NCI-H526 treated with DMSO at 0.1 percent for 48 hours (cell line): ENCODE measurements around the gene PPP1R14C.
"Not testable (repeated sequence)": the region's sequence is repeated elsewhere in the genome, so short reads cannot be mapped to it uniquely, and the experiment has no call there.

Source experiments
- DNase-seq: peaks from one replicate; lab custom pipeline; 2025; lab: John Stamatoyannopoulos, UW

Gene PPP1R14C

GRCh38 chr6:150220634-150221551 lies 78.0 kb downstream of the PPP1R14C start:
- no peak for DNase-seq

- DNase-seq, result no peak
Observed at GRCh38 chr6:150224820-150225219, 82.0 kb downstream of the PPP1R14C start.

GRCh38 chr6:150227281-150227680 lies 84.4 kb downstream of the PPP1R14C start:
- DNase-seq, result no peak

- DNase-seq, result no peak
Observed at GRCh38 chr6:150228072-150228733, 85.4 kb downstream of the PPP1R14C start.

GRCh38 chr6:150229436-150230163 lies 86.8 kb downstream of the PPP1R14C start:
- no peak for DNase-seq

GRCh38 chr6:150230164-150230561 lies 87.3 kb downstream of the PPP1R14C start:
- no peak for DNase-seq

GRCh38 chr6:150230832-150231524 lies 88.1 kb downstream of the PPP1R14C start:
- no peak for DNase-seq

- DNase-seq, result no peak
Observed at GRCh38 chr6:150231525-150231850, 88.6 kb downstream of the PPP1R14C start.

GRCh38 chr6:150233843-150234269 lies 91.0 kb downstream of the PPP1R14C start:
- DNase-seq, result no peak

GRCh38 chr6:150235218-150235617 lies 92.4 kb downstream of the PPP1R14C start:
- no peak for DNase-seq

- no peak for DNase-seq
Observed at GRCh38 chr6:150236114-150236513, 93.3 kb downstream of the PPP1R14C start.

- no peak for DNase-seq
Observed at GRCh38 chr6:150236544-150236943, 93.7 kb downstream of the PPP1R14C start.

GRCh38 chr6:150237626-150238025 lies 94.8 kb downstream of the PPP1R14C start:
- no peak for DNase-seq

GRCh38 chr6:150238336-150238741 lies 95.5 kb downstream of the PPP1R14C start:
- DNase-seq, result no peak

GRCh38 chr6:150238846-150239407 lies 96.1 kb downstream of the PPP1R14C start:
- DNase-seq, result no peak

GRCh38 chr6:150241756-150242155 lies 98.9 kb downstream of the PPP1R14C start:
- DNase-seq, result not testable (repeated sequence)

GRCh38 chr6:150243620-150244314 lies 100.9 kb downstream of the PPP1R14C start:
- DNase-seq, result no peak

- DNase-seq, result no peak
Observed at GRCh38 chr6:150245148-150245935, 102.5 kb downstream of the PPP1R14C start.

GRCh38 chr6:150247803-150248202 lies 105.0 kb downstream of the PPP1R14C start:
- DNase-seq, result no peak

GRCh38 chr6:150248300-150248699 lies 105.5 kb downstream of the PPP1R14C start:
- no peak for DNase-seq
